Coronary artery (tissue), 2 donors: ENCODE results near the gene UGT2A3.

ENCODE experiments used
- DNase-seq: peaks from one replicate; pipeline ENCODE4 v3.0.0-alpha.2; 2017; ENCODE audit warnings: low spot score
- H3K27ac ChIP-seq, 2 donors: fragments of 200-600 bp; sonication (generic); one replicate each; pipeline ENCODE4 v1.5.1; 2016 to 2019
- H3K4me3 ChIP-seq: fragments of 200-600 bp; sonication (generic); 2 replicates; pipeline ENCODE4 v1.5.1; 2016; ENCODE audit warnings: mild to moderate bottlenecking, moderate library complexity
- TF ChIP-seq, protein P1 (sequence below): fragments of 200-600 bp; sonication (generic); IDR thresholded peaks from one replicate; pipeline ENCODE4 v1.5.1; 2019; ENCODE audit warnings: antibody characterized with exemption

The UGT2A3 gene

DNA sequence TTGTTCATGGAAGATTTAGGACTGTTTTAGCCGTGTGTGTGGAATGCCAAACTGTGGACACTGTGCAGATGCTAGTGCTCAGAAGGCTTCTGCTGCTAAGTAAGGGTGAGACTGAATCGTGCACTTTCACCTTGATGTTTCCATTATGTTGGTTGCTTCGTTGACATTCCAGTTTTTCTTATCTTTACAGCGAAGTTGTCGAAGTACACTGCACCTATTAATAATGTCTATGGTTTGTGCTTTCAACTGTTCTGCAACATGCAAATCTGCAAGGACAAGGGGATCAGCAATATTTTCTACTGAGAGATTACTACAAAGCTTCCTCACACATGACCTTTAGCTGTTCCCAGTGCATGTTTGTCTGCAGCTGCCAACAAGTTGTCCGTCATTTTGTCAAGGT is 67.7 kb downstream of the UGT2A3 start:
- no peak for DNase-seq
- H3K4me3 ChIP-seq = no peak overlapping the region
- TF ChIP-seq, protein P1, sequence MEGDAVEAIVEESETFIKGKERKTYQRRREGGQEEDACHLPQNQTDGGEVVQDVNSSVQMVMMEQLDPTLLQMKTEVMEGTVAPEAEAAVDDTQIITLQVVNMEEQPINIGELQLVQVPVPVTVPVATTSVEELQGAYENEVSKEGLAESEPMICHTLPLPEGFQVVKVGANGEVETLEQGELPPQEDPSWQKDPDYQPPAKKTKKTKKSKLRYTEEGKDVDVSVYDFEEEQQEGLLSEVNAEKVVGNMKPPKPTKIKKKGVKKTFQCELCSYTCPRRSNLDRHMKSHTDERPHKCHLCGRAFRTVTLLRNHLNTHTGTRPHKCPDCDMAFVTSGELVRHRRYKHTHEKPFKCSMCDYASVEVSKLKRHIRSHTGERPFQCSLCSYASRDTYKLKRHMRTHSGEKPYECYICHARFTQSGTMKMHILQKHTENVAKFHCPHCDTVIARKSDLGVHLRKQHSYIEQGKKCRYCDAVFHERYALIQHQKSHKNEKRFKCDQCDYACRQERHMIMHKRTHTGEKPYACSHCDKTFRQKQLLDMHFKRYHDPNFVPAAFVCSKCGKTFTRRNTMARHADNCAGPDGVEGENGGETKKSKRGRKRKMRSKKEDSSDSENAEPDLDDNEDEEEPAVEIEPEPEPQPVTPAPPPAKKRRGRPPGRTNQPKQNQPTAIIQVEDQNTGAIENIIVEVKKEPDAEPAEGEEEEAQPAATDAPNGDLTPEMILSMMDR = no peak
- no peak overlapping the region for H3K27ac ChIP-seq
